WERI-Rb-1 (cell line): ENCODE measurements around the gene PDE3A.

Experiments used
- DNase-seq: peaks from one replicate; pipeline ENCODE4 v3.0.0-alpha.2; 2020
- H3K27ac ChIP-seq: fragments of 250-450 bp; sonication (Bioruptor Pico); 2 replicates; pipeline ENCODE4 v1.5.1; 2020; ENCODE audit warnings: mild to moderate bottlenecking, moderate library complexity
- H3K27me3 ChIP-seq: fragments of 250-450 bp; sonication (Bioruptor Pico); 2 replicates; pipeline ENCODE4 v1.5.1; 2021; ENCODE audit warnings: mild to moderate bottlenecking, low read depth, moderate library complexity; ENCODE audit not compliant: insufficient read depth, severe bottlenecking
- H3K36me3 ChIP-seq: fragments of 250-450 bp; sonication (Bioruptor Pico); 2 replicates; pipeline ENCODE4 v1.5.1; 2020; ENCODE audit warnings: mild to moderate bottlenecking, moderate library complexity
- H3K4me3 ChIP-seq: 2 replicates; pipeline ENCODE4 v1.5.1; 2011; ENCODE audit warnings: low read depth, mild to moderate bottlenecking, control low read depth, low read length
- H3K9me3 ChIP-seq: fragments of 250-450 bp; sonication (Bioruptor Pico); 2 replicates; pipeline ENCODE4 v1.5.1; 2021; ENCODE audit warnings: mild to moderate bottlenecking, moderate library complexity; ENCODE audit not compliant: severe bottlenecking
- TF ChIP-seq, protein P1 (sequence below): IDR thresholded peaks from 2 replicates; pipeline ENCODE4 v1.5.1; 2011; ENCODE audit warnings: low read depth, mild to moderate bottlenecking, control low read depth, inconsistent platforms, low read length

PDE3A gene

DNA sequence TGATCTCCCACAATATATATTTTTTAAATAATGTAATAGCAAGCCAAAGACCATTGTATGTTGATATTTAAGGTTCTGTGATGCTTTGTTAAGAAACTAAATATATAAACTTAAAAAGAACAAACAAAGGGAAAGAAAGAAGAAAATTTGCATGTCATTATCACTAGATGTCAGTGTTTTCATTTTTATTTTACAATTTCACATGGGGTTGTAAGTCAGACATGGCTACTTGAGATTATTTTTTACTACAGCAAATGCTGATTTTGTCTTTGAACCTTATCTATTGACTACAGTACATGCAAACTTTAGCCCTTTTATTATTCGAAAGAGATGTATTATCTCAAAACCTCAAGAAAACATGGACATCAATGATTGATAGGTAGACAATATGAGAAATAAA, 362.9 kb downstream of the PDE3A start:
- TF ChIP-seq, protein P1, sequence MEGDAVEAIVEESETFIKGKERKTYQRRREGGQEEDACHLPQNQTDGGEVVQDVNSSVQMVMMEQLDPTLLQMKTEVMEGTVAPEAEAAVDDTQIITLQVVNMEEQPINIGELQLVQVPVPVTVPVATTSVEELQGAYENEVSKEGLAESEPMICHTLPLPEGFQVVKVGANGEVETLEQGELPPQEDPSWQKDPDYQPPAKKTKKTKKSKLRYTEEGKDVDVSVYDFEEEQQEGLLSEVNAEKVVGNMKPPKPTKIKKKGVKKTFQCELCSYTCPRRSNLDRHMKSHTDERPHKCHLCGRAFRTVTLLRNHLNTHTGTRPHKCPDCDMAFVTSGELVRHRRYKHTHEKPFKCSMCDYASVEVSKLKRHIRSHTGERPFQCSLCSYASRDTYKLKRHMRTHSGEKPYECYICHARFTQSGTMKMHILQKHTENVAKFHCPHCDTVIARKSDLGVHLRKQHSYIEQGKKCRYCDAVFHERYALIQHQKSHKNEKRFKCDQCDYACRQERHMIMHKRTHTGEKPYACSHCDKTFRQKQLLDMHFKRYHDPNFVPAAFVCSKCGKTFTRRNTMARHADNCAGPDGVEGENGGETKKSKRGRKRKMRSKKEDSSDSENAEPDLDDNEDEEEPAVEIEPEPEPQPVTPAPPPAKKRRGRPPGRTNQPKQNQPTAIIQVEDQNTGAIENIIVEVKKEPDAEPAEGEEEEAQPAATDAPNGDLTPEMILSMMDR: no peak
- Histone ChIP-seq H3K36me3 (no peaks in the 10 kb centered on the region), H3K9me3 (no peaks in the 10 kb centered on the region), H3K27ac (no peak overlapping the region), H3K27me3 (no peaks in the 10 kb centered on the region), H3K4me3 (no peak overlapping the region)
- no peak for DNase-seq
